DMS153 treated with DMSO at 0.1 percent for 48 hours (cell line): ENCODE data around the gene RNF19B.
"Not testable (repeated sequence)": the region's sequence is repeated elsewhere in the genome, so short reads cannot be mapped to it uniquely, and the experiment has no call there.

Experiments
- DNase-seq: peaks from one replicate; lab custom pipeline; 2025; ENCODE audit not compliant: unreplicated experiment; lab: John Stamatoyannopoulos, UW

The RNF19B gene, protein sequence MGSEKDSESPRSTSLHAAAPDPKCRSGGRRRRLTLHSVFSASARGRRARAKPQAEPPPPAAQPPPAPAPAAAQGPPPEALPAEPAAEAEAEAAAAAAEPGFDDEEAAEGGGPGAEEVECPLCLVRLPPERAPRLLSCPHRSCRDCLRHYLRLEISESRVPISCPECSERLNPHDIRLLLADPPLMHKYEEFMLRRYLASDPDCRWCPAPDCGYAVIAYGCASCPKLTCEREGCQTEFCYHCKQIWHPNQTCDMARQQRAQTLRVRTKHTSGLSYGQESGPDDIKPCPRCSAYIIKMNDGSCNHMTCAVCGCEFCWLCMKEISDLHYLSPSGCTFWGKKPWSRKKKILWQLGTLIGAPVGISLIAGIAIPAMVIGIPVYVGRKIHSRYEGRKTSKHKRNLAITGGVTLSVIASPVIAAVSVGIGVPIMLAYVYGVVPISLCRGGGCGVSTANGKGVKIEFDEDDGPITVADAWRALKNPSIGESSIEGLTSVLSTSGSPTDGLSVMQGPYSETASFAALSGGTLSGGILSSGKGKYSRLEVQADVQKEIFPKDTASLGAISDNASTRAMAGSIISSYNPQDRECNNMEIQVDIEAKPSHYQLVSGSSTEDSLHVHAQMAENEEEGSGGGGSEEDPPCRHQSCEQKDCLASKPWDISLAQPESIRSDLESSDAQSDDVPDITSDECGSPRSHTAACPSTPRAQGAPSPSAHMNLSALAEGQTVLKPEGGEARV

DNA sequence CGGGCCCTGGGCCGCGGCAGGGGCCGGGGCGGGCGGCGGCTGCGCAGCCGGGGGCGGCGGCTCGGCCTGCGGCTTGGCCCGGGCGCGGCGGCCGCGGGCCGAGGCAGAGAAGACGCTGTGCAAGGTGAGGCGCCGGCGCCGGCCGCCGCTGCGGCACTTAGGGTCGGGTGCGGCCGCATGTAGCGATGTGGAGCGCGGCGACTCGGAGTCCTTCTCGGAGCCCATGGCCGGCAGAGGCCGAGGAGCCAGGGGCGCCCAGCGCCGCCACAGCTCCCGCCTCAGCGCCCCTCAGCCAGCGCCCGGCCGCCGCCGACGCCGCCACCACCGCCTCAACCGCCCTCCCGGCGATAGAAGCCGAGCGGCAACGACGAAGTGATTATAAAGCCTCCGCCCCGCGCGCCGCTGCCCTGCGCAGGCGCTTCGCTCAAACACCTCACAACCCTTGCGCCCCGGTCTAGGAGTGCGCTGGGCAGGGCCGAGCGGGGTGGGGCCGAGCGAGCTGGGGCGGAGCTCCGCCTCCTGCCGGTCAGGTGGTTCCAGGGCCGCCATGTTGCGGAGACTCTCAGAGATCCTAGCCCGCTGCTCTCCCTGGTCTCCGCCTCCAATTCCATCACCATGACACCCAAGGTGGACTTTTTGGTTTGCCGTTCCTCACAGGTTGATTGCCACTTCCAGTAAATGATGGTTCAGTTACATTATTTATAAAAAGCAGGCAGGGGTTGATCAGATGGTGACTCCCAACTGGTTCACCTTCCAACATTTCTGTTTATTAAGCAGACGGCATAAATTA lies at the start of gene RNF19B:
Gene RNF19B, minus strand, starts transcription at position 349 of the 790 bp plus-strand sequence. Its CDS starts 124 bp downstream, at position 225.
- peak; percentile 97 for DNase-seq

DNA sequence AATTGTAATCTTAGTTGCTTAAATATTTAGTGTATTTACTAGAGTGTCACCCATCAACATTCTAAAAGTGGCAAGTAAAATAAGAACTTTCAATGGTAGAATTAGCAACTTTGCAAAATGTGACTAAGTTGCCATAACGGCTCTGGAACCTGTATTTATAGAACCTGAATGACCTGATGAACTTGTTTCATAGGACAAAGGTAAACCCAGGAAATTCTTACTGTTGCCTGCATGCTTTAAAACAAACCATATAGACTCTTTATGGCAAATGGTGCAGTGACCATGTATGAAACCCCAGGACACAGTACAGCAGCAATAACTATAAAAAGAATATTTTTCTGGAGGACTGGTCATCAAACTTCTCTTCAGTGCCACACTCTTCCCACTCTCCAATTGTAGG lies 49.2 kb upstream of the RNF19B start:
- DNase-seq, result no peak

DNA sequence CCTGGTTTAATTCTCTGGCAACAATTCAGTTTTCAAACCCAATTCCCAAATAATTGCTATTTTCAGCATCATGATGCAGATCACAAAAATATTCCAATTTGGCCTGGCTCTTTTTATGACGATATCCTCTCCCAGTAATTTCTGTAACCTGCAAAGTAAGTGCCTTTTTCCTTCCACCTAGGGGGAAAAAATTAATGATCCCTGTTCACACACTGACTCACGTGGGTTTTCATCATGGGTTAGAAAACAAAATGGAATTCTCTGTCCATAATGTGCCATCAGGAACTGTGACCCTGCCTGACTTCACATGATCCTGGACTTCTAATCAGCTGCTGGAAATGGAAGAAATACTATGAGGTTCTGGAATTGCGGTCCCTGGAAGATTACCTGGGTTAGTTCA lies 47.6 kb upstream of the RNF19B start:
- DNase-seq, result no peak

DNA sequence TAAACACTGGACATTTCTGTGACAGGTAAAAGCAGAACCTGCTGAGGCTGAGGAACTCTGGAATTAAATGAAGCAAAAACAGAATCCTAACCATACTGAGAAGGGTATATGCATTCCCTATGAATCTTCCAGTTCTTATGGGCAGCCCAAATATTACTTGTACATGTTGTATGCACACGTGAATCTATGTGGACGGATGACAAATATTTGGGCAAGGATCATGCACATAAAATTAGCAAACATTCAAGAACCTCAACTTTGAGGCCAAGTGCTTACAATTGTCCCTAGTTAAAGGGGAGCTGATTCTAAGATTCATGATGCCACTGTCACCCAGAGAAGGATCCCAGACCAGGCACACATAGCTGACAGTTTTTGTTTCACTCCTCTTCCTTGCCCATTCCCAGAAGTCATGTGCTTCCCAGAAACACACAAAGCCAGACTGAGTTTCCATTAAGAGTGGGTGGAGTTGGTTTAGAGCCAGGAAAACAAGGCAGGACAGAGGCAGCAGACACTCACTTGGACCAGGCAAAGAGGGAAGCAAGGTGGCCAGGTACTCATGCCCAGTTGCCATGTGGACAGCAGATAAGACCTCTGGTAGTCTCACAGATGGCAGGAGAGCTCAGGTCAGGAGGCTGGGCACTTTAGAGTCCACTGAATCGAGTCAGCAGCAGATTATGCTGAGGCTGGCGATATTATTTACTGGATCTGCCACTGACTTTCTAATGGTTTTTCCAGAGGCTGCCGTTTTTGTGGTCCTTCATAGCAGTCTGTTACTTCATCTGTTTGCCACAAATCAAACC lies 46.5 kb upstream of the RNF19B start:
- no peak for DNase-seq

DNA sequence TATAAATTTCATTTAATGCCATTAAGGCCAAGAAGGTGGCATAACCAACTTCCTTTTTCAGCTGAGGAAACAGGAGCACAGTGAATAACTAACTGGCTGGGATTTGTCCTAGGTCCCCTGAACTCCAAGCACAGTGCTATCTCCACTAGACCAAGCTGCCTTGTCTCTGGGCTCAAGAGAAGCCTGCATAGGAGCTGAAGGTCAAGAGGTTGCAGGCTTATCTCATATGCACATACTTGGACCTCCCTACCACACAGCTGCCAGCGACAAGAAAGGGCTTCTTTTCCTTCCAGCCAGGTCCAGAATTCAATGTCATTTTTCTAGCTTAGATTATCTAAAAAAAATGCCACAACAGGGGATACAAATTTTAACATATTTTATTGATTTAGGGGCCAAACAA lies 45.0 kb upstream of the RNF19B start:
- DNase-seq, result no peak

DNA sequence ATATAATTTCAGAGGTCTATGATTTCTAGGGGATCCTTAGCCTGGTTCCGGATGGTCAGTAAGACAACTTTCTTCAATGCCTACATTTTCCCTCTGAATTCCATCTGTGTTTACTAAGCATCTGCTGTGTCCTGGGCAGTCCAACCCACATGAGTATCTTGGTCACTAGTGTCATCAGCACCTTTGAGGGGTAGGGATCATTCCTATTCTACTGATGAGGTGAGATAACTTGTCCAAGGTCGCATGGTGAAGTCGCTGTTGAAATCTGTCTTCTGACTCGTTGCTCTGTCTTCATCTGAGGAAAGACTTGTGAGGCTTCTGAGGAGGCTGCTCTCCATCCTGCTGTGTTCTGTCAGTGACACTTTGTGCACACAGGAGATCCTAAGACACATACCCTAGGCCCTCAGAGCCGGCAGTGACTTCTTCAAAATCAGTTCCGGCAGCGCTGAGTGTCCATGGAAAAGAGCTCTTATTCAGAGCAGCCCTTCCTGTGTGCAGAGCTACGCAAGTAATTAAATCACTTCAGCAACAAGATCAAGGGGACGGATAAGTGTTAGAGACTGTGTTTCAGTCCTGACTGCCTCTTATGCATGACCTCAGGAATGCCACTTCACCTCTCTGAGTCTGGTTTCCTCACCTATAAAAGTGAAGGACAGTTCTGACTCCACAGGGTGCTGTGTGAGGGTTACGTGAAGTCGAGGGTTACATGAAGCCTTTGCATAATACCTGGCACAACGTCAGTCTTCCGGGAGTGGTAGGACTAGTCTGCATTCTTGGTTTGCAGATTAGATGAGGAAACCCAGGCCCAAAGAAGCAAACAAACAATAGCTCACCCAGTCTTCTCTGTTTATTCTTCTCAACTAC lies 43.7 kb upstream of the RNF19B start:
- DNase-seq, result no peak

DNA sequence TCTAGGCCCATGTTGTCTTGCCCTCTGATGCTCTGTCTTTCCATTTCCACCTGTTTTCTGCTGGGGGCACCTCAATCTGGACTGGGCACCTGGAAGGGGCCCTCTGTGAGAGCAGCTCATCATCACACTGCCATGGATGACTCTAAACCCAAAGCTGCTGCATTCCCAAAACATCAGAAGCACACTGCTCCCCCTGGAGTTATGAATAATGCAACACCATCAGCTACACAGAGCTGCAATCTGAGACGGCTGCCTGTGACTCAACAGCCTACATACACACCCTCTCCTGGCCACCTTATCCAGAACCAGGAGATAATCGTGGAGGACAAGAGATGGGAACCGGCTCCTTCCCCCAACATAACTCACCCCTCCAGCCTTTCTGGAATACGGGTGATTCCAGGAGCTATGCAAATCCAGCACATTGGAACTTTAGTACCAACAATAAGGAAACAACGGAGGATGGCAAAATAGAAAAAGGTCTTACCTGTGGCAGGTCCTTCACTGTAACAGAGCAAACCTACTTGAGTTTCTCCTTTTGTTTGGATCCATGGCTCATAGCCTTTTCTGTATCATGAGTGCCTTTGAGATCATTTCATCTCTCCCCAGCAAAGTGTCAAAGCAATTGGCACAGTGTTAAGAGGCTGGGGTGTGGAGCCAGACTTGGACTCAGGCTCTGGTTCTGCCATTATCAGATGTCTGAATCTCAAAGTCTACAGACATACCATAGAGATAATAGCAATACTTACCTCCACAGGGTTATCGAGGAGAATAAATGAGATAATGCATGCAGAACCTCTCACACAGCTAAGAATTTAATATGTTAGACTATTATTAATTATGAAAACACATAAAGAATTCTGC lies 42.8 kb upstream of the RNF19B start:
- DNase-seq, result peak; percentile 74

DNA sequence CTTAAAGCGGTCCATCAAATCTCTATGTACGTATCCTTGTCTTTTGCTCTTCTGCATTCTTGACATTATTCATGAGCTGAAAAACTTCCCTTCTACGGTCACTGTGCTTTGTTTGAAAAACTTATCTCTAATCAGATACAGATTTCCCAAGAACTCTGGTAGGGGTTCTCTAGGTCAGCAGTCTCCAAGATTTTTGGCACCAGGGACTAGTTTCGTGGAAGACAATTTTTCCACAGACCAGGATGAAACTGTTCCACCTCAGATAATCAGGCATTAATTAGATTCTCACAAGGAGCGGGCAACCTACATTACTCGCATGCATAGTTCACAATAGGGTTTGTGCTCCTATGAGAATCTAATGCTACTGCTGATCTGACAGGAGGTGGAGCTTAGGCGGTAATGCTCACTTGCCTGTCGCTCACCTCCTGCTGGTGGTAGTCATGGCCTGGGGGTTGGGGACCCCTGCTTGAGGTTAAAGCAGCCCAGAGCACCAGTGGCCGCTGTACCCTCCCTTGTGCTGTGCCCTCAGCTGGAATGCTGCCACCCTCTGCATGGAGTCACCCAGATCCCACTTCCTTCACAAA lies 41.3 kb upstream of the RNF19B start:
- no peak for DNase-seq

DNA sequence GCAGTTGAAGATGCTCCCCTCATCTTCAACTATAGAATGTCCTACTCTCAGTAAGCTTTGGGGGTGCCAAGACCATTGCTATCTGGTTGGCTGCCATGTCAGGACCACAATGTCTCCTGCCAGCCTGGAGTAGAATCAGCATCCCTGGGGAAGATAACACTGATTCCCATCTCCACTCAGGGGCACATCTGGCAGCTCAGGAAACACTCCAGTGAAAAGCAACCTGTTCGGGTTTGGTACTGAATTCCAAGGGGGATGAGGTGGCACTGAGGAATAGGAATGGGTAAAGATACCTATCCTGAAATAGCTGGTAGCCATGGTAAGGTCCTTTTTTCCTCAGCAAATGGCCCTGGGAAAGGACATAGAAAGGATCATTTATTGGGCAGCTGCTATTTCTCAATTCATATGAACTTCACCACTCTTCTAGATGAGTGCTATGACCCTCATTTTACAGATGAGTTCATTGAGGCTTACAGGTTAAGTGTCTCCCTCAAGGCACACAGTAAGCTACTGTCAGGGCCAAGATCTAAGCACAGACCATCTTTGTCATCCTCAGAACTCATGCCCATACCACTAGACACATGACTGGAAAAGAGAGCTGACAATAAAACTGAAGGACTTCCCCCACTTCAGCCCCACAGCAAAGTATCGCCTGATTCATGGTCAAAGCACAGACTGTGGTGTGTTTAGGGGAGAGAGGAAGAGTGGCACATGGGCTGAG lies 40.7 kb upstream of the RNF19B start:
- no peak for DNase-seq

DNA sequence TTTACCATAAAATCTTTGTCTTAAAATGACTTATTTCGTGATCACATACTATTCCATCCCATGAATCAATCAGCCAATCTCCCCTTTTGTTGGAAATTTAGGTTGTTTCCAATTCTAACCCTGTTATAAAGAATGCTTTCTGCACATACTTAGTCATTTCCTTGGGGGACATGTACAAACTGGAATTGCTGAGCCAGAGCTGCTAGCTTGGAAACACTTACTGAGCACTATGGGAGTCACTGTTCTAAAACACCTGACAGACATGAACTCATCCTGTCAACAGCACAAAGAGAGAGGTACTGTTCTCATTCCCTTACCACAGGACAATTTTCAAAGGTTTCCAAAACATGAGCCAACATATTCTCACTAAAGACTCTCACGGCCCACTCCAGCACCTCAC lies 40.0 kb upstream of the RNF19B start:
- no peak for DNase-seq

DNA sequence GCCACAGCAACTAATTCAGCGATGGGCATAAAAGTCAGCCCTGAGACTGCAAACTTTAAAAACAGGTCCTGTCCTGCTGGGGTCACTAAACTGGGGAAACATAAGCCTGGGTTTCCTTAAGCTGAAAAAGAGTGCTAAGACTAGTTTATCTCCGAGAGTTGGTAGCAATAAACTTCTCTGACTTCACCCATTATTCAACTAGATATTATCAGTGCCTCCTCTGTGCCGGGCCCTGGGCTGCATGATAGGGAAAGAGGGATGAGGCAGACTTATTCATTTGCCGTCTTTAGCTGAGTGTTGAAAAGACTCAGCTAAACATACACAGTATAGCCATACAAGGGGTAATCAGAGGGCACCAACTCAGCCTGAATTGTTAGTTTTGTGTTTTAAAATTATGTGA lies 39.0 kb upstream of the RNF19B start:
- DNase-seq, result no peak

DNA sequence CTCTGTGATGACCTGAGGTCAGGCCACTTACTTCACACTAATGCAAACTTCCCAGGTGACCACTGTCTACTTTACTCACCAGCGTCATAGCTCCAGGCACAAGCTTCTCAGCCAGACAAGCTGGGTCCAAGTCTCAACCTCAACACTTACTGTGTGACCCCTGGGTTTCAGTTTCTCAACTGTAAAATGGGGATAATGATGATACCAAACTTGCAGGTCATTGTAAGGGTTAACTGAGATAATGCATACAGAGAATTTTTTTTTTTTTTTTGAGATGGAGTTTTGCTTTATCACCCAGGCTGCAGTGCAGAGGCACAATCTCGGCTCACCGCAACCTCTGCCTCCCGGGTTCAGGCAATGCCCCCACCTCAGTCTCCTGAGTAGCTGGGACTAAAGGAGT lies 37.4 kb upstream of the RNF19B start:
- no peak for DNase-seq

DNA sequence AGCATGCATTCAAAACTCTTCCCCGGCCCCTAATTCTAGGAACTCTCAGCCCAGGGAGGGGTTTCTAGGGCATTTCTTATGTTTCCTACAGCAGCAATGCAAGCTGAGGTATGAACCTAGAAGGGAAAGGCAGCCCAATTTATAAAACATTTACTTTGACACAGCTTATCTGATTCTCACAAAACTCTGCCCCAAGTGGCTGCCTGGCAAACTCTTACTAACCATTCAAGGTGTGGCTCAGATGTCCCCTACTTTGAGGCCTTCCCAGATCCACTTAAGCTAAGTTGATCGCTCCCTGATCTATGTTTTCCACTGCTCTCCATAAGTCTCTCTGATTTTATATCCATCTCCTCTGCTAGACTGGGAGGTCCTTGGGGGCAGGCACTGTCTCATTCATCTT lies 36.7 kb upstream of the RNF19B start:
- no peak for DNase-seq

DNA sequence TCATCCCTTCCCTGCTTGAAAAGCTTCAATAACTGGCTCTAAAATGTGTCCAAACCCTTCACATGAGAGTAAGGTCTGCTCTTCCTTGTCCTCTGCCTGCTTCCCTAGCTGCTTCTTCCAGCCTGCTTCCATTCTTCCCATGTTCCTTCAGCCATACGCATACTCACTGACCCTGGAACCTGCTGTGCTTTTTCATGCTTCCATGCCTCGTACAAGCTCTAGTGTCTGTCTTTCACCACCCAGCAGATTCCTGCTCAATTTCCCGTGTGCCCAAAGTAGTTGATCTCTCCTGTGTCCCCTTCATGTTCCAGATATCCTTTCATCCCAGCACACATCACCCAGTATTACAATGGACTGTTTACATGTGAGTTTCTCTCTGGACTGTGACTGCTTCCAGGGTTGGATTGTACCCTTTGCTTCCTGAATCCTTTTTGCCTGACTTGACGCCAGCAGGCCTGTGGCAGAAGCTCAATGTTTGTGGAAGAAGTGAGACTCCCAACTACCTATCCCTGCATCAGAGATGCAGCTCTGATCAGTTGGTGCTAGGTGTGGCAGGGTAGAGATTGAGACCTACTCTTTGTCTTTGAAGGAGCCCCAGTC lies 35.9 kb upstream of the RNF19B start:
- no peak for DNase-seq

DNA sequence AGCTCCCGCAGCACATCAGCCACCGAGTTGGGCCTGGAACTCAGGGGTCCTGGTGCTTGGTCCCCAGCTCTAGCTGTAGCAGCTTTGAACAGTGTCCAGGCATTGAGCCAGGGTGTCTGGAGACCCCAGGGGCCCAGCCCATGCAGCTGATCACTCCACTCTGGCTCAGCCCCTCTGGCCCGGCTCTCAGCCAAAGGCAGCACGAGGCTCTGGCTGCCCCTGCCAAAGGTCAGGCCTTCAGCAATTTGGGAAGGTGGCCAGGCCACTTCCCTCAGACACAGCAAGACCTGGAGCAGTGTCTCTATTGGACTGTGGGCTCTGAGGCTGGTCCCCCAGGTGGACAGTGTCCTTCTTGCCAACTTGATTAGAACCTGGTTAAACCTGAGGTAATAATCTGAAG lies 34.4 kb upstream of the RNF19B start:
- DNase-seq, result no peak

DNA sequence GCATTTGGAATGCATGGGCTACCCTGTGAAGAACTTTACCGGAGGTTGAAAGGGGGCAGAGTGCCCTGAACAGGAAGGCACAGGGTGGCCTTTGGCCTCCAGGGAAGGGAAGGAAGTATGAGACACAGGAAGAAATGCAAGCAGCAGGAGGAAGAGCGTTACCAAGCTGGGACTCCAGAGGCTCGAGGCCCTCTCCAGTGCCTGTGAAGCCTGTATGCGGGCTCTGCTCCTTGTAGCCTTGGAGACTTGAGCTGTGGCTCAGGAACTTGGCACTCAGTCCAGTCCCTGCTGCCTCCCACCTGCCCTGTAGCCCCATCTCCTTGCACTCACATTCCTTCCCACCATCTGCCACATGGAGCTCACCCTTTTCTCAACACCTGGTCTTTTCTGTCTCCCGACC lies 33.5 kb upstream of the RNF19B start:
- no peak for DNase-seq

DNA sequence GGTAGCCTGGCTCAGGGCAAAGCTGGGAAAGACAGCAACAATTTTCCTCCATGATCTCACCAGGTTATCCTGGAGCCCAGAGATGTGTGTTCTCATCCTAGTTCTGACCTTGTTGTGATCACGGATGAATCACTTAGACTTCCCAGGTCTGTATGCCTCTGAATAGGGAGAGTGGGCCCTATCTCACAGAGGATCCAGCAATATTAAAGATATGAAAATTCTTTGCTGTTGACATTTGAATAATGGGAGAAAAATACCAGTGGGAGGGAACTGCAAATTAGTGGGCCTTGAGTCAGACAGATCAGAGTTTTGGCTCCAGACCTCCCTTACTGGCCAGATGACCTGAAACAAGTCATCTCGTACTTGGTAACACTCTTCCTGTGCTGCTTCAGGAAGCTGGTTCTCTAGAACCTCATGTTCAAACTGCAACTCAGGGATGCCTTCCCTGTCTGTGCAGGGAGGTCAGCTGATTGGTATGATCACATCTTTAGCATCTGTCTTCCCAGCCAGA lies 32.8 kb upstream of the RNF19B start:
- no peak for DNase-seq

DNA sequence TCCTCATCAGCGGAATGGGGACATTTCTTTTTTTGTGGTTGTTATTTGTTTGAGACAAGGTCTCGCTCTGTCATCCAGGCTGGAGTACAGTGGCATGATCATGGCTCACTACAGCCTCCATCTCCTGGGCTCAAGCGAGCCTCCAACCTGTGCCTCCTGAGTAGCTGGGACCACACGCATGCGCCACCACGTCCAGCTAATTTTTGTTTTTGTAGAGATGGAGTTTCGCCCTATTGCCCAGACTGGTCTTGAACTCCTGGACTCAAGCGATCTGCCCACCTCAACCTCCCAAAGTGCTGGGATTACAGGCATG lies 28.7 kb upstream of the RNF19B start:
- DNase-seq, result not testable (repeated sequence)
